HUDEP-2 (cell line): ENCODE results near the gene RND2.
"Not testable (repeated sequence)": the region's sequence is repeated elsewhere in the genome, so short reads cannot be mapped to it uniquely, and the experiment has no call there.

Source experiments
- DNase-seq, 76 experiments: peaks; one replicate each; lab custom pipeline; 2025; ENCODE audit not compliant: unreplicated experiment in 76 of 76; lab: John Stamatoyannopoulos, UW

Gene RND2, protein sequence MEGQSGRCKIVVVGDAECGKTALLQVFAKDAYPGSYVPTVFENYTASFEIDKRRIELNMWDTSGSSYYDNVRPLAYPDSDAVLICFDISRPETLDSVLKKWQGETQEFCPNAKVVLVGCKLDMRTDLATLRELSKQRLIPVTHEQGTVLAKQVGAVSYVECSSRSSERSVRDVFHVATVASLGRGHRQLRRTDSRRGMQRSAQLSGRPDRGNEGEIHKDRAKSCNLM

DNA sequence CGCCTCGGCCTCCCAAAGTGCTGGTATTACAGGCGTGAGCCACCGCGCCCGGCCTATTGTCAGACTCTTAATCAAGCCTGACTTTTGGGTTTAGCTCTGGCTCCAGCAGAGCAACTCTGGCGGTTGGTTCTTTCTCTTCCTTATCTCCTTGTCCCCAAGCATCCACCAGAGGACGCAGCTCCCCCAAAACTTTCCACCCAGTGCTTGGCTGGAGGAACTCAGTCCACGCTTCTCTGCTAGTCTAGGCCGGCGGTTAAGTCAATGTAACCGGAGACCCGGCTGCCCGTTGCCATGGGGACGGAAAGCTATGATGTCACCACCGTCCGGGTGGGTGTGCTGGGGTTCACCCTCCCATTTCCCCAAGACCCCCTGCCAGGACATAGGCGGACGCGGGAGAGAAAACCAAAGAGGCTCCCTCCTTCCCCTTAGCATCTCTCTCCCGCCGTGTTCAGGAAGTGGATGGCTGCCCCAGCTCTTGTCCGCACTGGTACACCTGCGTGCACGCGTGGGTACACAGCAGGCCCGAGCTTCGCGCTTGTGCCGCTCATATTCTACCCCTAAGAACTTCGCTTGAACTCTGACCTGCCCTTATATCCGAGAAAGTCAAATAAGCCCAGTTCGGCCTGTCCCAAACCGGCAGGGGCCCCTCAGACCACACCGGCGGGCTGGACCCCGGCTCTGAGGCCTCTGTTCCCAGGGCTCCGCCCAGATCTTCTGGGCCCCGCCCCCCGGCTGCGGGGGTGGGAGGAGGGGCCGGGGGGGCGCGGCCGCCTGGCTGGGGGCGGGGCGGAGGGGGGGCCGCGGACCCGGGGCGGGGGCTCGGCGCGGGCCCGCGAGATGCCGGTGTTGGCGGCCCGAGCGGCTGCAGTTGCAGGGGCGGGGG, at the start of gene RND2:
Gene RND2, plus strand, starts transcription at position 825 of the 883 bp plus-strand sequence. CDS start 117 bp downstream, outside the sequence.
- peak in 75 of 76 experiments; percentile 28 to 93 (median 77) for DNase-seq

DNA sequence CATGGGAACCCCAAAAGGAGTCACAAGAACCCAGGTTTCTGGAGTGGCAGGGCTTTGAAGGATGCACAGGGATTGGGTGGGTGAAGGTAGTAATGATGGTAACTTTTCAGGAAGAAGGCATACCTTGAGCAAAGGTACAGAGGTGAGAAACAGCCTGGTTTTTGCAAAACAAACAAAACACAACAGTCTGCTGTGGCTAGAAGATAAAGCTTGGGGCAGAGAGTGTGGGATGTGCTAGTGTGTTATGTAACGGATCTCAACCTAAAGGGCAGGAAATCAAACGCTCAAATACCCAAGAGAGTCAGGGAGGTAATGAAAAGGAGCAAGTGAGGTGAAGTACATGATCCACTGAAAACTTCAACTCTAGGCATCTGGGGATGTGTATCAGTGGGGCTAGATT, 49.8 kb upstream of the RND2 start:
- DNase-seq = no peak

DNA sequence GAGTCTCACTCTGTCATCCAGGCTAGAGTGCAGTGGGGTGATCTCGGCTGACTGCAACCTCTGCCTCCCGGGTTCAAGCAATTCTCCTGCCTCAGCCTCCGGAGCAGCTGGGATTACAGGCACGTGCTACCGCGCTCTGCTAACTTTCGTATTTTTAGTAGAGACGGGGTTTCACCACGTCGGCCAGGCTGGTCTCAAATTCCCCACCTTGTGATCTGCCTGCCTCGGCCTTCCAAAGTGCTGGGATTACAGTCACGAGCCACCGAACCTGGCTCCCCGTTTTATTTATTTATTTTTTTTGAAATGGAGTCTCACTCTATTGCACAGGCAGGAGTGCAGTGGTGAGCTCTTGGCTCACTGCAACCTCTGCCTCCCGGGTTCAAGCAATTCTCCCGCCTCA, 49.3 kb upstream of the RND2 start:
- not testable (repeated sequence) for DNase-seq

DNA sequence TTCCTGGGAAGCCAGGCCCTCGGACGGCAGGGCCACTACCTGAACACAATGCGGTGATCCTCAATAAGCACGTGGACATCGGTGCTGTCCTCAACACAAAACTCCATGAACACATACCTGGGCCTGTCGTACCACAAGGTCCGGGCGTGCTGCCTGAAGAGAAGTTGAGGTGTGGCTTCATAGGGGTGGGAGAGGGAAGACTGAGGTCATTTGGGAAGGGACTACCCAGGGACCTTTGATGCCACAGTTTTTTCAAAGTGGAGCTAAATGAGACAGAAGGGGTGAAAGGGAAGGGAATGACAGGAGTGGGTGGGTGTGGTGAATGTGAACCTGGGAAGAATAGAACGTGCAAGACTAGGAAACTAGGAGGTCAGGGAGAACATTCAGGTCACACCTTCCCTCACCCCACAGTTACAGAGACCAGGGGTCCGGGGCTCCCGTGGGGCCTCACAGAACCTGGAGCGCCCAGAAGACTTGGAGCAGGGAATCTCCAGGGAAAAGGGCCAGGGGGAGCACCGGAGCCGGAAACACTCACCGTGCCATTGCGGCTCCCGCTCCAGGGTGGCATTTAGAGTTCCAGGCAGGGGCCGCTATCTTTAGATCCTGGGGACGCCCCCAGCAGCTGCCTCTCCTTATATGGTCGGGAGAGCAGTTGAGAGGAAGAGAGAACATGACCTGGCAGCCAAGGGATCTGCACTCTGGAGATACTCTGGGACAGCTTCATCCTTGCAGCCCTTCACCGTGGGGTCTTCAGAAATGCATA, 45.3 kb upstream of the RND2 start, which contains the start of gene PTGES3L:
Gene PTGES3L, minus strand, starts transcription at position 570 of the 763 bp plus-strand sequence. Its CDS starts 27 bp downstream, at position 543.
- DNase-seq = peak in 40 of 76 experiments; percentile 7 to 63 (median 30)

DNA sequence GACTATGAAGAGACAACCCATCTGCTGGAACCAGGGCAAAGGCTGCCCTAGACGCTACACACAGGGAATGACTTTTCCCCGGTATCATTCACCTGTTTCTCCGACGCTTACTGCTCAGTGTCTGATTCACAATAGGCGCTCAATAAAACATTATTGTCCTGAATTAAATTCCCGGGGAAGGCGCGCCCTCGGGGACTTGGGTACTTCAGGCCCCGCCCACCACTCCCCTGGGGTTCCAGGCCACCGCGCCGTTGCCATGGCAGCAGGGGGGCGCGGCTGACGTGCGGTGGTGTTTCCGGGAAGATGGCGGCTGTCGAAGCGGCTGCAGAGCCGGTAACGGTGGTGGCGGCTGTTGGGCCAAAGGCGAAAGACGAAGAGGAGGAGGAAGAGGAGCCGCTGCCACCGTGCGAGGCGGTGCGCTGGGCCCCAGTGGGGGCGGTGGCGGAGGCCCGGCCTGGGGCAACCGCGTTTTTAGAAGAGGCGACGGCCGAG, 44.7 kb upstream of the RND2 start, which contains the start of gene RUNDC1:
Gene RUNDC1, plus strand, starts transcription at position 292 of the 492 bp plus-strand sequence. Its CDS starts 12 bp downstream, at position 304.
- DNase-seq = peak in 74 of 76 experiments; percentile 15 to 91 (median 78)

DNA sequence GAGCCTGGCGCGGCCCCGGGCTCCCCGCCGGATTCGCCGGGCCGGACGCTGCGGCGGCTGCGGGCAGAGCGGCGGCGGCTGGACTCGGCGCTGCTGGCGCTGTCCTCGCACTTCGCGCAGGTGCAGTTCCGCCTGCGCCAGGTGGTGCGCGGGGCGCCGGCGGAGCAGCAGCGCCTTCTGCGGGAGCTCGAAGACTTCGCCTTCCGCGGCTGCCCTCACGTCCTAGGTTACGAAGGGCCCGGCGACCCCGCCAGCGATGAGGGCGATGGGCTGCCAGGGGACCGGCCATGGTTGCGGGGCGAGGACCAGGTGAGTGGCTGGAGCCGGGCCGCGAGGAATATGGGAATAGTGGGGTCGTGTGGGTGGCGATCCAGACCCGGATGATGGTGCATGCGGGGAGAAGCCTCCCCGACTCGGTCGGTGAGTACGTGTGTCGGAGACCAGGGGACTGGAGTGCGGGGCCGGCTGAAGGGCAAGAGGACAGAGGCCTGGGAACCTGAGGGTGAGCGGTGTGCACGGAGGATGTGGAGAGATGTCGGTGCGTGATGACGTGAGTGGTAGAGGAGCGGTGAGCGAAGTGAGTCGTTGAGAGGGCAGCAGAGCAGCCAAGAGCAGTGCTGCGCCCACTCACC, 44.1 kb upstream of the RND2 start:
- peak in 28 of 76 experiments; percentile 5 to 55 (median 22) for DNase-seq

DNA sequence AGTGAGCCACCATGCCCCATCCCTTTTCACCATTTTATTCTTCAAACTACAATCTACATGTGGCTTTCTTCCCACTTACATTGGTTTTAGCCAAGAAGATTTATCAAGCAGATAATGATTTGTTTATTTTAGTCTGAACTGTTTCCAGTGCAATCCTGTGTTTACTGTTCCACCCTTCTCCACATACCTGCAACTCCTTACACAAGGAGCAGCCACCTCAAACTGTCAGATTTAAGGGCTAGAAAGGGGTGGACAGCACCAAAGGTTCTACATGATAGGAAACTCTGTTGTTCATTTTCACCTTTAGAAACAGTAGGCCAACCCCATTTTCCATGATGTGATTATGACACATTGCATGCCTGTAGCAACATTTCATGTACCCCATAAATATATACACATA, 42.8 kb upstream of the RND2 start:
- no peak for DNase-seq

DNA sequence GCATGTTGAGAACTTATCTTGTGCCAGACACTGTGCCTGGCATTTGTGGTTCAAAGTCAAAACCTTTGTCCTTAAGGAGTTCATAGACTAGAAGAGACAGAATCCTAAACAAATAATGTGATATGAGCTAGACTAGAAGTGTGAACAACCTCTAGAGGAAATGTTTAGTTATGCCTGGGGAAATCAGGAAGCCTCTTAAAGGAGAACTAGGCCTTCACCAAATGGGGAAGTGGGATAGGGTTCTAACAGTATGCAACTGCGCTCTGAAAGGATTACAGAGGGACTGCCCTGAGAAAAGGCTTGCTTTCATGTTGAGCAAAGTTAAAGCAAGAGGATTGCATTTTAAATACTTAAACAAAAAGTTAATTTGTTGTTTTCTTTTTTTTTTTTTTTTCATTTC, 39.8 kb upstream of the RND2 start:
- DNase-seq = no peak

DNA sequence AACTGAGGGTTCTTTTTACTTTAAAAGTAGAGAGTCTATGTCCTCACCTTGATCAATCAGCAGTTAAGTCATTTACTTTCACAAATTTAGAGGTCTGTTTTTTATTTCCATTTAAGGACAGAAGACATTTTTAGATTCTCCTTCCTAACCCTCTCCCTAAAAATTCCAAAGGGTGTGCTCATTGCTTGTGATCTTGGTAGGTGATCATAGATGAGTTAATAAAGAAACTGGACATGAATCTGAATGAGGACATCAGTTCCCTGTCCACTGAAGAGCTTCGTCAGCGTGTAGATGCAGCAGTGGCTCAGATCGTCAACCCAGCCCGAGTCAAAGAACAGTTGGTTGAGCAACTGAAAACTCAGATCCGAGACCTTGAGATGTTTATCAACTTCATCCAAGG, 35.9 kb upstream of the RND2 start:
- DNase-seq = no peak

DNA sequence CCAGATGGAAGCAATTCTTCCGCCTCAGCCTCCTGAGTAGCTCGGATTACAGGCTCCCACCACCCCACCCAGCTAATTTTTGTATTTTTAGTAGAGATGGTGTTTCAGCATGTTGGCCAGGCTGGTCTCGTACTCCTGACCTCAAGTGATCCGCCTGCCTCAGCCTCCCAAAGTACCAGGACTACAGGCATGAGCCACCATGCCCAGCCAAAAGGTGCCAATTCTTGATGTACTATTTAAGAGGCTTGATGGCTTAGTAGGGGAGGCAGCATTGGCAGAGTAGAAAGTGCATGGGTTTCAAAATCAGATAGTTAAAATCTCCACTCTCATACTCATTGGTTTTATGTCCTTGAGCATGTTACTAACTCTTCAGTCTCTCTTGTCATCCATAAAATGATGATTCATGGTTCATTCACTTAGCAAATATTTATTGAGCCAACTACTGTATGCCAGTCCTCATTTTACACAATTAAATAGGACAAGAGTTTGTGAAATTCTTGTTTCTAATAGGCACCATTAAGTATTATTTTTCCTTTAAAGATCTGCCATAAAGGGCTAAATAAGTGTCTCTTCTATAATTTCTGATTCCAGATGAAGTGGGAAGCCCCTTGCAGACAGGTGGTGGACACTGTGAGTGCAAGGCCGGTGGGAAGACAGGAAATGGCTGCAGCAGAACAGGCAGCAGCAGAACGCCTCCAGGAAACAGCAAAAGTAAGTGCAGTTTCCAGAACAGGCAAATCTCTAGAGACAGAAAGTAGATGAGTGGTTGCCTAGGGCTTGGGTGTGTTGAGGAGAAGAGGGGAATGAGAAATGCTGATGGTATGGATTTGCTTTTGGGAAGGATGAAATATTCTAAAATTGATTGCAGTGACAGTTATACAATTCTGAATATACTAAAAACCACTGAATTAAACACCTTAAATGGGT, 35.0 kb upstream of the RND2 start:
- DNase-seq = no peak

DNA sequence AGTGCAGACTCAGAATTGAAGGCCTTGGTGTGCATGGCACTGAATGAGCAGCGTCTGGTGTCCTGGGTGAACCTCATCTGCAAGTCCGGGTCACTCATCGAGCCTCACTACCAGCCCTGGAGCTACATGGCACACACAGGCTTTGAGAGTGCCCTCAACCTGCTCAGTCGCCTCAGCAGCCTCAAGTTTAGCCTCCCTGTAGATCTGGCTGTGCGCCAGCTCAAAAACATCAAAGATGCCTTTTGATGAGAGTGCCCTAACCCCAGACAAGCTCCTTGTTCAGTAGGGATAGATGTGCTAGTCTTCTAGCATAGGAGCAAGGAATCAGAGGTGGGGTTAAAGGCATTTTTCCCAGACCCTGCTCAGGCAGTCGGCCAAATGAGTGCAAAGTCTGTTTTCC, 33.6 kb upstream of the RND2 start:
- DNase-seq = no peak

DNA sequence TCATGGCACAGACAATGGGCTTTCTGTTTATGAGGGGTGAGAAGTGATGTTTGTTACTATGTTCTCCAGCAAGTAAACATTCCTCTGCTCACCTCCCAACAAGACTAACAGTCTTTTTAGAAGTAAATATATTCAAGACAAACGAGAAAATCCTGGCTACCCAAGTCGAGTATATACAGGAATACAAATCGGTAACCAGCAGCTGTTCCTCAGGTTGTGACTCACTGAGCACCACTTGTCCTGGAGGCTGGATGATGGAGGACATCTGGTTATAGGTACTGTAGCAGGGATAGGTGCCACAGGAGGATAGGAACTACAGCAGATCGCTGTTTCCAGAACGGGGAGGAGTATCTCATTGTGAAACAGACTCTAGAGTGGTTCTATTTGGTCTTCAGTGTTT, 32.2 kb upstream of the RND2 start:
- DNase-seq = no peak

DNA sequence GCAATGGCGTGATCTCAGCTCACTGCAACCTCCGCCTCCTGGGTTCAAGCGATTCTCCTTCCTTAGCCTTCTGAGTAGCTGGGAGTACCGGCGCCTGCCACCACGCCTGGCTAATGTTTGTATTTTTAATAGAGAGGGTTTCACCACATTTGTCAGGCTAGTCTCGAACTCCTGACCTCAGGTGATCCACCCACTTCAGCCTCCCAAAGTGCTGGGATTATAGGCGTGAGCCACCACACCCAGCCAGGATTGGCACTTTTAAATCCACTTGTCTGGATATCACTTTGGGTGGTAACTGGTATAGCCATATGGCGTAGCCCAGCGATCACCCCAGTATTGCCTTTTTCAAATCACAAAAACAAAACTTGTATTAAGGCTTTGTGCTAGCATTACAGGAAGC, 31.1 kb upstream of the RND2 start:
- not testable (repeated sequence) for DNase-seq

DNA sequence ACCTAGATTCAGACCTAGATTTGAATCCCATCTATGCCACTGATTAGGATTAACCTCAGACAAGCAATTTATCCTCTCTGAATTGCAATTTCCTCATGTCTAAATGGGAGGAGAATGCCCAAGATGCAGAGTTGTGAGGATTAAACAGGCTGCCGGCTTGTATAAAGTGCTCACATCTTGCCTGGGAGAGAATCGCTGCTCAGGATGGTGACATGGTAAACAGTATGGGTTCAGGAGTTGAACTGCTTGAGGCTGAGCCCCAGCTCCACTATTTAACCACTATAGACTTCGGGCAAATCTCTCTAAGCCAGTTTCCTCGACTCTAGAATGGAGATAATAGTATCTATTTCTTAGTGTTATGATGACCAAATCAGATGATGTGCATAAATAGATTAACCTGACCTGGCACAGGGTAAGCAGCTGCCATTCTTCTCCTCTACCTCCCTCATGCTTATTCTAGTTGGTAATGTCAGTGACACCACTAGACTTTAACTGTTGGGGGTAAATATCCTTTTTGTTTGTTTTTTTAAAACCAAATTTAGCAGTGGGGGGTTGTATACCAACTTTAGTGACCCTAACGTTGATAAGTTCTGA, 27.5 kb upstream of the RND2 start:
- DNase-seq = peak in 1 of 76 experiments; percentile 41

DNA sequence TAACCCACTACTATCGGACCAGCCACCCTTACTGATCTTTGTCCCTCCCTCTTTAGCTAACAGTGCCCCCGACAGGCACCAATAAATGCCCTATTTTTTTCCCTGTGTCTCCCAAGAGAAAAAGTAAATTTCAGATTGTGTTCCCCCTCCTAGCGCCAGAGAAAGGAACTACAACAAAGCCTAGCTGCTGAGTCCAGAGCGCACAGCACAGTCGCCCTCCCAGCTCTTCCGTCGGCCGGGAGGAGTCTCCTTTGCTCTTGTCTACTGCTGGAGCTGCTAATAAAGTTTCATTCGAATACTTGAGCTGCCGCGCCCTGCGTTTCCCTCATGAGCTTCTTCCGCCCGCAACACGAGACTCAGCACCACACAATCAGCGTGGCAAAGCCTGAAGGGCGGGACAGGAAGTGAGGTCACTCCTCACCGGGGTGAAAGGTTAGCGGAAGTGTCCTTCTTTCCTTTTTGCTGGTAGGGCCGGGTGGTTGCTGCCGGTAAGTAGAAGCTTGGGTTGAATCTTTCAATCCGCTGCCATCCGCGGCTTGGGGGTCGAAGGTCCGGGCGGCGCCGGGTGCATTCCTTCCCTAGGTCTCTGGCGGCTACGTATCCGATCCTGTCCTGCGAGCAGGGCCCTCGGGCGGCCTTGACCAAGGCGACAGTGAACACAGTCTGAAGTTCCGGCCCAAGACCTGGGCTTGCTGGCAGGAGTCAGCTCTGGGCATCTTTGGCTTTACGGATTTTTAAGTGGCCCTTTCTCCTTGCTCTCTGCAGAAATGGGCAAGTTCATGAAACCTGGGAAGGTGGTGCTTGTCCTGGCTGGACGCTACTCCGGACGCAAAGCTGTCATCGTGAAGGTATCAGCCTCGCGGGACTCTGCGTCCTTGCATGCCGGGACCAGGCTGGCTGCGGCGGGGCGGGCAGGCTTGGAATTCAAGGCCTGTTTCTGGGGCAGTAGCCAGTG, 26.8 kb upstream of the RND2 start, which contains the start of gene RPL27:
Gene RPL27, plus strand, starts transcription at position 436 of the 955 bp plus-strand sequence. Its CDS starts 332 bp downstream, at position 768.
- peak in 75 of 76 experiments; percentile 47 to 100 (median 97) for DNase-seq

DNA sequence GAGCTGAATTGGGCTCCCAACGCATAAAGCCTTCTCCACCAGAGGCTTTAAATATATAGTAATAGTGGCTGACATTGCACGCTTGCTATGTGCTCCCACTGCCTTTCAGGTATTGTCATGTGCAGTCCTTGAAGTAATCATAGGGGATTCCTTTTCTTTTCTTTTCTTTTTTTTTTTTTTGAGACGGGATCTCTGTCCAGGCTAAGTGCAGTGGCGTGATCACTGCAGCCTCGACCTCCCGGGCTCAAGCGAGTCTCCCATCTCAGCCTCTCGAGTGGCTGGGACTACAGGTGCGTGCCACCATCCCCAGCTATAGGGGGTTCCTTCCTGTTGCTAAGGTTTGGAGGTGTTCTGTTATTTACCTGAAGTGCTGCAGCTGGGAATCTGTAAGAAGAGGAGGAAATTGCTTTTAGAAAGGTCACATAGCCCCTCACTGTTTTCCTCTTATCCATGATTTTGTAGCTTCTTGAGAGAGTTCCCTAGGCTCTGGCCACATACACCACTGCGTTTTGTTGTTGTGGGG, 26.0 kb upstream of the RND2 start:
- no peak for DNase-seq

DNA sequence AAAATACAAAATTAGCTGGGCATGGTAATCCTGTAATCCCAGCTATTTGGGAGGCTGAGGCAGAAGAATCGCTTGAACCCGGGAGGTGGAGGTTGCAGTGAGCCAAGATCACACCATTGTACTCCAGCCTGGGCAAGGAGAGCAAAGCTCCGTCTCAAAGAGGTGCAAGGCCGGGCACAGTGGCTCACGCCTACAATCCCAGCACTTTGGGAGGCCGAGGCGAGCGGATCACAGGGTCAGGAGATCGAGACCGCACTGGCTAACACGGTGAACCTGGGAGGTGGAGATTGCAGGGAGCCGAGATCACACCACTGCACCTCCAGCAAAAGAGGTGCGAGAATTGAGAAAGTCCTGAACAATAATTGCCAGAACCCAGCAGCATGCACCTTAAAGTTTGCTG, 24.1 kb upstream of the RND2 start:
- not testable (repeated sequence) for DNase-seq
